Adrenal gland (tissue), 12 donors: ENCODE measurements around the gene MUC20. TPM values are rescaled to one million over a fixed set of nuclear protein-coding genes. Genes with fewer than 3 reads are reported as not detected.
"Not testable (repeated sequence)": the region's sequence is repeated elsewhere in the genome, so short reads cannot be mapped to it uniquely, and the experiment has no call there.

ENCODE experiments used
- DNase-seq, 7 donors: peaks; one replicate each; pipeline ENCODE4 v3.0.0-alpha.2; 2019 to 2020
- H3K27ac ChIP-seq, 5 donors: fragments of 200-600 bp; sonication (generic) in 4 of 5; 1 replicate in 3 of 5; 2 replicates in 2 of 5; pipeline versions ENCODE4 v1.5.1 to v1.8.0; 2016 to 2020; ENCODE audit warnings: mild to moderate bottlenecking in 1 of 5
- H3K27me3 ChIP-seq: fragments of 200-600 bp; 2 replicates; pipeline ENCODE4 v1.8.0; 2021
- H3K36me3 ChIP-seq, 2 donors: fragments of 200-600 bp; replicated peaks in 1 of 2; 1 replicate in 1 of 2; 2 replicates in 1 of 2; pipeline versions ENCODE4 v1.5.1 to v1.8.0; 2018 to 2022
- H3K4me1 ChIP-seq, 2 donors: fragments of 200-600 bp; replicated peaks in 1 of 2; 1 replicate in 1 of 2; 2 replicates in 1 of 2; pipeline versions ENCODE4 v1.5.1 to v1.8.0; 2018 to 2021
- H3K4me3 ChIP-seq, 4 donors: fragments of 200-600 bp; sonication (generic) in 3 of 4; one replicate each; pipeline ENCODE4 v1.5.1; 2016 to 2018
- H3K9me3 ChIP-seq, 3 donors: fragments of 200-600 bp; sonication (generic) in 1 of 3; replicated peaks in 1 of 3; 1 replicate in 2 of 3; 2 replicates in 1 of 3; pipeline versions ENCODE4 v1.5.1 to v1.8.0; 2016 to 2021
- POLR2A ChIP-seq, 2 donors: fragments of 450-650 bp; IDR thresholded peaks; one replicate each; pipeline ENCODE4 v1.6.1; 2017; ENCODE audit warnings: antibody characterized with exemption in 2 of 2, mild to moderate bottlenecking in 2 of 2, moderate library complexity in 1 of 2
- WGBS, 4 donors: extraction: QIAGEN DNeasy Blood & Tissue Kit in 2 of 4; methylation state at CpG; one replicate each; pipeline versions ENCODE4 v1.1.5 to v1.1.7; 2013 to 2017; 5-methylcytosine and 5-hydroxymethylcytosine counted together
- intact Hi-C, 2 donors: fragments of 100-400 bp; cut with DNase I; formaldehyde crosslinking; loops; one replicate each; pipeline versions ENCODE4 v1.14.1 to v1.15.0; 2022 to 2023
- polyA plus RNA-seq, 3 donors: library from polyadenylated mRNA; stranded (reverse); fragments of 200-250 nt in 2 of 3; fragments of 350-450 nt in 1 of 3; fragmentation: Illumina TruSeq in 1 of 3; extraction: RNeasy Lipid Tissue Mini Kit (QIAGEN cat#74804) in 1 of 3; gene quantifications; one replicate each; pipeline ENCODE4 v1.2.3, GENCODE V29; 2013 to 2014
- total RNA-seq, 9 donors: library from RNA; depleted of rRNA in 4 of 9; stranded (reverse); fragments of >200 nt in 4 of 9; fragments of 120-200 nt in 1 of 9; fragmentation: NEBNext Ultra II Directional in 1 of 9; extraction: Animal tissue kit (Norgen Biotek cat#: 25700) in 1 of 9; gene quantifications; one replicate each; pipeline versions ENCODE4 v1.1.0 to v1.2.4, GENCODE V29; 2013 to 2023
- TF ChIP-seq, protein P1 (sequence below), 6 experiments: fragments of 450-650 bp in 4 of 6; fragments of 200-600 bp in 2 of 6; sonication (generic) in 1 of 6; IDR thresholded peaks; 1 replicate in 5 of 6; 2 replicates in 1 of 6; pipeline versions ENCODE4 v1.5.1 to v1.8.0; 2016 to 2021; ENCODE audit warnings: antibody characterized with exemption in 6 of 6, mild to moderate bottlenecking in 2 of 6, moderate library complexity in 1 of 6
- donor health status: healthy with polysubstance abuse.
- donor health status: Bipolar disorder and iron deficiency.
- donor health status: DM: yes; HTN: yes; CAD: no.
- donor health status: DM: no; HTN: no; CAD: no.
- donor health status: DM: no; HTN: no; CAD: no.
- donor health status: DM: yes; HTN: yes; CAD: no.

MUC20 gene
- total and polyA plus RNA-seq, 12 donors = 0.78 to 20.2 (median 3.0) TPM

DNA sequence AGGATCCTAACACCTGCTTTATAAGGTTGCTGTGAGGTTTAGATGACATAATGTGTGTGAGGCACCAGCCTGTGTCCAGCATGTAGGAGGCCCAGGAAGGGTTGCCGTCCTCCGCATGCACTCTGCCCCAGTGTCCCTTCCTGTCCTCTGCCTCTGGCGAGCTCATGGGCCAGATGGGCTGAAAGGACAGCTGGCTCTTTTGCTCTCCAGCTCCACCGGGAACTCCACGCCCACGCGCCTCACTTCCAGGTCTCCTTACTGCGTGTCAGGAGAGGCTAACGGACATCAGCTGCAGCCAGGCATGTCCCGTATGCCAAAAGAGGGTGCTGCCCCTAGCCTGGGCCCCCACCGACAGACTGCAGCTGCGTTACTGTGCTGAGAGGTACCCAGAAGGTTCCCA lies 12.2 kb downstream of the MUC20 start:
- 77 to 85% (median 82%) methylated on average over 8 to 12 of the region's 12 CpGs for WGBS, 4 donors
- TF ChIP-seq, protein P1, sequence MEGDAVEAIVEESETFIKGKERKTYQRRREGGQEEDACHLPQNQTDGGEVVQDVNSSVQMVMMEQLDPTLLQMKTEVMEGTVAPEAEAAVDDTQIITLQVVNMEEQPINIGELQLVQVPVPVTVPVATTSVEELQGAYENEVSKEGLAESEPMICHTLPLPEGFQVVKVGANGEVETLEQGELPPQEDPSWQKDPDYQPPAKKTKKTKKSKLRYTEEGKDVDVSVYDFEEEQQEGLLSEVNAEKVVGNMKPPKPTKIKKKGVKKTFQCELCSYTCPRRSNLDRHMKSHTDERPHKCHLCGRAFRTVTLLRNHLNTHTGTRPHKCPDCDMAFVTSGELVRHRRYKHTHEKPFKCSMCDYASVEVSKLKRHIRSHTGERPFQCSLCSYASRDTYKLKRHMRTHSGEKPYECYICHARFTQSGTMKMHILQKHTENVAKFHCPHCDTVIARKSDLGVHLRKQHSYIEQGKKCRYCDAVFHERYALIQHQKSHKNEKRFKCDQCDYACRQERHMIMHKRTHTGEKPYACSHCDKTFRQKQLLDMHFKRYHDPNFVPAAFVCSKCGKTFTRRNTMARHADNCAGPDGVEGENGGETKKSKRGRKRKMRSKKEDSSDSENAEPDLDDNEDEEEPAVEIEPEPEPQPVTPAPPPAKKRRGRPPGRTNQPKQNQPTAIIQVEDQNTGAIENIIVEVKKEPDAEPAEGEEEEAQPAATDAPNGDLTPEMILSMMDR (IDR thresholded peaks at IDR 0.05) = no peak
- TF ChIP-seq POLR2A (IDR thresholded peaks at IDR 0.05) = no peak
- Histone ChIP-seq H3K36me3 (no peaks in the 10 kb centered on the region), H3K9me3 (no peaks in the 10 kb centered on the region), H3K4me3 (no peak overlapping the region), H3K27me3 (no peaks in the 10 kb centered on the region), H3K27ac (no peak overlapping the region), H3K4me1 (no peaks in the 10 kb centered on the region)
- DNase-seq = peak in 1 of 7 donors; percentile 66
- intact Hi-C loops = no loop called here

DNA sequence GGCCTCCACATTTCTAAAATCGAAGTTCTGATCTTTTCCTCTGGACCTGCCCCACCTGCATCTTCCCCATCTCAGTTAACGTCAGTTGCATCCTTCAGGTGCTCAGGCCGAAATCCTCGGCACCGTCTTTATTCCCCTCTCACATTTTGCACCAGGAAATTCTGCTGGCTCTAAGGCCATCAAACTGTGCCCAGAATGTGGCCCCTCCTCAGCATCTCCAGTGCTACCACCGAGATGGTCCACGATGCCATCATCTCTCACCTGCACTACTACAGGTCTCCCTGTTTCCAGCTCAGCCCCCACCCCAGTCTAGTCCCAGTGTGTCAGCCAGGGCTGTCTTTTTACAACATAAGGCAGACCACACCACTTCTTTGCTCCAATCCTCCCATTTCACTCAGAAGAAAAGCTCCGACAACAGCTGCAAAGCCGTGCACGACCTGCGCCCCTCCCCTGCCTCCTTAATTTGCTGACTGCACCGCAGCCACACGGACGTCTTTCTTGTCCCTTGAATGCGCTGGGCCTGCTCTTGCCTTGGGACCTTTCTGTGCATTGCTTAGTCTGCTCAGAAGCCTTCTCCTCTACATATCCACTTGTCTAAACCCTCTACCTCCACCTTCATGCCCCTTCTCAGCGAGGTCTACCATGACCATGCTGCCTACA lies 14.4 kb downstream of the MUC20 start:
- Histone ChIP-seq H3K9me3 (no peaks in the 10 kb centered on the region), H3K27me3 (no peaks in the 10 kb centered on the region), H3K36me3 (no peaks in the 10 kb centered on the region), H3K4me1 (no peaks in the 10 kb centered on the region), H3K27ac (no peak overlapping the region), H3K4me3 (no peak overlapping the region)
- TF ChIP-seq POLR2A (IDR thresholded peaks at IDR 0.05) = no peak
- TF ChIP-seq, protein P1 (IDR thresholded peaks at IDR 0.05) = no peak
- 75 to 93% (median 80%) methylated on average over 16 of the region's 16 CpGs for WGBS, 4 donors
- intact Hi-C loops = no loop called here
- no peak for DNase-seq

DNA sequence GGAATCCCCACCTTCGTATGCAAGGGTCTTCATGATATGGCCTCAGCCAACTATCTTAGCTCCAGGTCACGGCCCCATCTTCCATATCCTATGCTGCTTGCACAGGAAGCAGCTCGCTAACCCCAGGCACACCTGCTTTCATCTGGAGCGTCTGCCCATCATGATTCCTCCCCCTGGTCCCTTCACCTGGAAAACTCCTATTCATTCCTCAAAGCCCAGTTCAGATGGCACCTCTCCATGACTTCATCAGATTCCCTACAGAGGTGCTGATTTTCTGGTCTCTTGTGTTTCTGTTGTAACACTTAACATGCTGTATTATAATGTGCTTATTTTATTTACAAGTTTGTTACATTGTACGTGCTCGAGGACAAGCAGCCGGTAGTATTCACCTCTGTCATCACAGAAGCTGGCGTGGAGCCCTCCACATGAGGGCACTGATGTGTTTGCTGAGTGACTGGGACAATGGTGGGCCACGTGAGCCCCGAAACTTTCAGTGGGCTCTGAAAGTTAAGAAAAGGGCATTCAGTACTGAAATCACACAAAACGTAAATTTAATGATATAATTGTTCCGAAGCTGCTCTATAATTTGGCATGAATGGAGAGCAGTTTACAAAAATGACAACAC lies 16.2 kb downstream of the MUC20 start:
- H3K9me3 ChIP-seq = no peaks in the 10 kb centered on the region
- no peak for TF ChIP-seq POLR2A (IDR thresholded peaks at IDR 0.05)
- TF ChIP-seq, protein P1 (IDR thresholded peaks at IDR 0.05) = no peak
- intact Hi-C loops = no loop called here
- no peaks in the 10 kb centered on the region for H3K4me1 ChIP-seq
- no peak for DNase-seq
- H3K27ac ChIP-seq = no peak overlapping the region
- WGBS, 4 donors = 84 to 97% (median 91%) methylated on average over 12 of the region's 12 CpGs
- H3K27me3 ChIP-seq = no peaks in the 10 kb centered on the region
- H3K4me3 ChIP-seq = no peak overlapping the region
- no peaks in the 10 kb centered on the region for H3K36me3 ChIP-seq

DNA sequence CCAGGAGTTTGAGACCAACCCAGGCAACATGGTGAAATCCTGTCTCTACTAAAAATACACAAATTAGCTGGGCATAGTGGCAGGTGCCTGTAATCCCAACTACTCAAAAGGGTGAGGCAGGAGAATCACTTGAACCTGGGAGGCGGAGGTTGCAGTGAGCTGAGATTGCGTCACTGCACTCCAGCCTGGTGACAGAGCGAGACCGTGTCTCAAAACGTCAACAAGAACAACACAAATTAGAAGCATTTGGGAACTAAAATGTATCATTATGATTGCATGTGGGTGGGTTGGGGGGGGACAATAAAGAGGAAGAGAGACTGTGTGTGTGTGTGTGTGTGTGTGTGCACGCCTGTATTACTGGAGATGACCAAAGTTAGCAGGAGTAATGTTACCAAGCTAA lies 17.0 kb downstream of the MUC20 start:
- H3K9me3 ChIP-seq, H3K27me3 ChIP-seq, H3K36me3 ChIP-seq, H3K27ac ChIP-seq, DNase-seq, intact Hi-C loops, H3K4me1 ChIP-seq, H3K4me3 ChIP-seq: not testable (repeated sequence)
- 81 to 88% (median 83%) methylated on average over 6 of the region's 6 CpGs for WGBS, 4 donors
